ENCODE measurements around the gene SCRG1.

SCRG1 gene

DNA sequence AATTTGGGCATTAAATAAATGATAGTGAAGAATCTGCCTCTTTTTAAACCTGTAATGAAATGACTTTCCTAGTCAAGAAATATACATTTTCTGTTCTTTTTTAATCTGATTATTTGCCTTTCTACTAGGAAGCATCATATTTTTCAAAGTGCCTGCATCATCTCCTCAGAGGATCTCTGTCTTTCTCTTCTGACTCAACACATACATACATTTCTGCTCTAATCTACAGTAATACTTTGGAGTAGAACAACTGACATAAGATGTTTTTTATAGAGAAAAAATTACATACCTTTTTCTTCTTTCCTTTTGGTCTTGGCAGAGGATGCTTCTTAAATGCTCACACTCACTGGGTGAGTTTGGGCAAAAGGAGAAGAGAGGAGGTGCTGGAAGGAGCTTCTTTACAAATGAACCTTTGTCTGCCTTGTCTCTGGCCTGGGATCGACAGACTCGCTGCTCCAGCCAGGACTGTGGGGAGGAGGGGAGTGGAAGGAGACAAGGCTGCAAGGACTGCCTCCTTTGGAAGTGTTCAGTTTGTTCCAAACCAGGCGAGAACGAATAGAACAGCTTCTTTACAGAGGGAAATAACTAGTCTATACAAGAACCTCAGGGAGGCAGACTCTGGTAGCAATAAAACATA, at the start of gene SCRG1:
Gene SCRG1, minus strand, starts transcription at position 338 of the 637 bp plus-strand sequence. CDS start 7,702 bp downstream, outside the sequence.
- no peak for DNase-seq

DNA sequence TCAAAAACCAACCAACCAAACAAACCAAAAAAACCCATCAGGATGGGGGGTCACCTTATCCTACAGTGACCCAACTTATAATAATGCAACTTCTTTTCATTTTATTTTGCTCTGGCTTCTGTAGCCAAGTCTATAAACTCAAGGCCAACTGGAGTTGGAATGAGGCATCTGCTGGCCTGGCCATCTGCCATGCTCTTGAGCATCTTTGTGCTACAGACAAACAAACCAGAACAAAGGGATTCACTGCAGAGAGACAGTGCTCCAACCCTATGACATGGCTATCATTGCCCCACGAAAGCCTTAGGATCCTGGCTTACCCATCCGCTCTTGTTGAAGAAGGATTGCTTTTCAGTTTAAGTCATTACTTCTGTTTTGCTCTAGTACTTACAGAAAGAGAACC, 49.2 kb upstream of the SCRG1 start:
- DNase-seq: no peak

DNA sequence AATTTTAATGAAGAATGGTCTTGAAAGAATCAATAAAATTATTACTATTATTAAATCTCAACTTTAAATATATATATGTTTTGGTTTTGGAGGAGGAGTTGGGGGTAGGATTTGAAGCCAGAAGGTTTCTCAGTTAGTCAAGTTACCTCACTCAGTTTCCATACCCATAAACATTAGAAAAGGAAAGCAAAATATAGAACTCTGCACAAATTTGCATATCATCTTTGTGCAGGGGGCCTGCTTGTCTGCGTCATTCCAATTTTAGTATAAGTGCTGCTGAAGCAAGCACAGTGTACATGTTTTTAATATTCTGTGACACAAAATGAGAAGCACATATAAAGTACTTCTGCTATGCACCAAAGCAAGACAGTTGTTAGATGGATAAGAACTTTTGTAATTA, 47.5 kb upstream of the SCRG1 start:
- DNase-seq: no peak

DNA sequence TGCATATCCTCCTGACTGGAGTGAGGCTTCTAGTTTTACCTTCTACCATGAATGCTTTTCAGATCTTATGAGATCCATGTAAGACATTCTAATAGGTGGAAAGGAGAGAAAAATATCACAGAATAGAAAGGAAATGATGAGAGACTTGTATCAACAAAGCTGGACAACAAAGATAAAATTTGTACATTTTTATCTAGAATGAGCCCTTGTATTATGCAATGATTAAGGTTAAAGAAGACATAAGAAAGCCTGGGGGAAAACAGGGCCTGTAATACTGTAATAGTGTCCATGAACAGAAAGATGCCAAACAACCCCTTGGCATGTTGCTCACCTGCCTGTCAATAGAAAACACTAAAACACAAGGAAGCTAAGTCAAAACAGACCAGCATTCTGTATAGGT, 44.2 kb upstream of the SCRG1 start:
- DNase-seq: no peak

DNA sequence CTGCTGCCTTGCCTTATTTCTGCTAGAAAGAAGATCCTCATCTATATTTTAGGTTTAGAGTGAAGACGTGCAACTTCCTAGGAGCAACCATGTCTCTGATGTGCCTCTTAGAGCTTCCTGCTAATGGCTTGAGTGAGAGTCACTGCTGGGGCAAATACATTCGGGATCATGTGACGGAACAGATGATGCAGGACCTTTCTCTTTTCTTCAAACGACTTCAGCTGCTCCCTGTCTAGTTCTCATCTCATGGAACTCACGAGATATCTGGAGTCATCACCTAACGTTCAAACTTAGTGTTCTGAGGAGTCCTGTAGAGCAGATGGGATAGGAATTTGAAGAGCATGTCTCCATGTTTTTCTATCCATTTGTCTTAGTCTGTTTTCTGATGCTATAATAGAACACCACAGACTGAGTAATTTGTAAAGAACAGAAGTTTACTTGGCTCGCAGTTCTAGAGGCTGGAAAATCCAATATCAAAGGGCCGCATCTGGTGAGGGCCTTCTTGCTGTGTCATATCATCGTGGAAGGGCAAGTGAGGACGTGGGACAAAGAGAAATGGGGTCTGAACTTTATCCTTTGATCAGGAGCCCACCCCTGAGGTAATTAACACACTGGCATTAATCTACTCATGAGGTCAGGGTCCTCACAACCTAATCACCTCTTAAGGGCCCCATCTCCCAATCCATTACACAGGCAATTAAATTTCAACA, 43.5 kb upstream of the SCRG1 start:
- no peak for DNase-seq

DNA sequence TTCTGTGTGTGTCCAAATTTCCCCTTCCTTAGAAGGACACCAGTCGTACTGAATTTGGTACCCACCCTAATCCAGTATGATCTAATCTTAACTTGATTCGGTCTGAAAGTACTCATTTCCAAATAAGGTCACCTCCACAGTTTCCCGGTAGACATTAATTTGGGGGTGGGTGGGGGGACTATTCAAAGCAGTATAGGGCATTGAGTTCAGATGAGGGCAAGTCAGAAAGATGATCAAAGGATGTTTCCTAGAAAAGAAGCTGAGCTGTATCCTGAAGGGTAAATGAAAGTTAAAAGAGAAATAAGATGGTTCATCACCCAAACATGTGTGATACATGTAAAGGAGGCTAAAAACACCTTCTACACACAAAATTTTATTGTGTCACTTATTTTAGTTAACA, 42.0 kb upstream of the SCRG1 start:
- DNase-seq: no peak

DNA sequence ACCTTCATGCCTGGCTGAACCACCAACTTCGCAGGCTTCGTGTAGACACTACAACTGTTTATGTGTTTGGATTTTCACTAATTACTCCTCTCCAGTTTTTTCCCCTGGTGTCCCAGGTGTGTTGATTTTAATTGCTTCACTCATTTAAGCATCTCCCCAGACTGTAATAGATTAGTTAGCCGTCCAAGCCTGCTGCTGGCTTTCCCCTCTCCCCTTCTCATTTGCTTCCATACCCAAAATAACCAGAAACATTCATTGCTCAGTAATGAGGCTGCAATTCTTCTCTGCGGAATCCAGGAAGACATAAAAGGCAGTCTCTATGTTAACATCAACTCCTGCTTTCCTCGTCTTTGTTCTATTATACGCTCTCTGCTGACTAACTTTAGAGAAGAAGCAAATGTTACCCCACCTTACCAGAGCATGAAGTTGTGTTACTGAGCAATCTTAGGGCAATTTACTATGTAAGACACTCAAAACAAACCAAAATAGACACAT, 37.9 kb upstream of the SCRG1 start:
- no peak for DNase-seq

DNA sequence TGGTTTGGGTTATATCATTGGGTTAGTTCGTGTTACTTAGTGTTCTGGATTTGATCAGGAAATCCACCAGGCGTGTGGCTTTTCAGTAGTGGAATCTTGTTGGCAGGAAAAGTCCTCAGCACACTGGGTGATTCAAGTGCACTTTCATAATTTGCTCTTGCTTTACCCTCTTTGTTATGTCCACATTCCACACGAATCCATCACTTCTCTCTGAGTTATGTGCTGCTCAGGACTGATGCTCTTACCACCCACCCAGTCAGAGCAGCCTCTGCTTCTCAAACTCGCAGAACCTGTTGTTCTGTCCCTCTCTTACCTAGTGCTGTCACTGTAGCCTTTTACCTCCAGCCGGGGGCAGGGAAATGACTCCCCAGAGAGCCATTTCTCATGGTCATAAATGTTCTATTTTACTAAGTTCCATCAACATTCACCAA, 37.2 kb upstream of the SCRG1 start:
- DNase-seq: no peak

DNA sequence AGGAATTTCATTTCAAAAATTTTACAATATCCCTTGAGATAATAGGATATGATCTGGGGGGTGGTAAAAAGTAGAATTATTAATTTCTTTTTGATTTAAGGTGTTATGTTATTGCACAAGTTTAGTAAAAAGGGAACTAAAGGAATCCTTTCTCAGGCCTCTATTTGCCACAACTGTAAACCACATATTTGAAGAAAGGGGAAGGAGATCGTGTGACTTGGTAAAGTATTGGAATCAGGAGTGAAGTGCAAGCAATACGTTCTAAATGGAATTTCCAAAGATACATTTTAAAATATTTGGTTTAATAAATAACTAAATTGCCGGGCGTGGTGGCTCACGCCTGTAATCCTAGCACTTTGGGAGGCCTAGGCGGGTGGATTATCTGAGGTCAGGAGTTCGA, 35.3 kb upstream of the SCRG1 start:
- DNase-seq: no peak

DNA sequence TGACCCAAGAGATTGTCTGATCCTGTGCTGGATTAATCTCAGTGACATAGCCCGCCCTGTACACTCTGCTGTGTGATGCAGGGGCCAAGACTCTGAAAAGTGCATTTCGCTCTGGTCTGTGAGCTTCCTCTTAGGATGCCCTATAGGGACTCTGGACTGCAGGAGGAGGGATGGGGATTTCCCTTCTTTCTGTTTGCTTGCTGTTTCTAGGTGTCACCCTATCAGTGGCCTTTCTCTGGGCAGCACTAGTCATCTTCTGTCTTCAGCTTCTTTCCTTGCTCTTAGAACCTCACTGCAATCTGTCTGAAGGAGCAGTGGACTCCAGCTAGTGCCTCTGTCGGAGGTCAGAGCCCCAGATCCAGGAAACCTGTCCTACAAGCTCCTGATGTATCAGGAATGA, 34.5 kb upstream of the SCRG1 start:
- DNase-seq: no peak

DNA sequence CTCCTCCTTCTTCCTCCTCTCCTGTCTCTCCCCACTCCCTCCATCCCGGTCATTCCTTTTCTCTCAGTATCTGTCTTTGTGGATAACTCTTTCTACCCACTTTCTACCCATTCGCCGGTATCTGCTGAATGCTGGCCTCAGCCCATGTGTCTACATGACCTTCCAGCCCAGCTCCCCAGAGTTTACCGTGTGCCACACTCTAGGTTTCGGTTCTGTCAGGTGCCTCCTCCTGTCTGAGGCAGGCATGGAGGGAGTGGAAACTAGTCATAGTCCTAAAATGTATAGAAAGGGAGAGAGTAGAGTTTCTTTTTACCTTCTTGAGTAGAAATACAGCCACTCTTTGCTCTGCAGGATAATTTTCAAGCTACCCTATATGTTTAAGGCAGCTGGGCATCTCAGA, 33.5 kb upstream of the SCRG1 start:
- DNase-seq: no peak

DNA sequence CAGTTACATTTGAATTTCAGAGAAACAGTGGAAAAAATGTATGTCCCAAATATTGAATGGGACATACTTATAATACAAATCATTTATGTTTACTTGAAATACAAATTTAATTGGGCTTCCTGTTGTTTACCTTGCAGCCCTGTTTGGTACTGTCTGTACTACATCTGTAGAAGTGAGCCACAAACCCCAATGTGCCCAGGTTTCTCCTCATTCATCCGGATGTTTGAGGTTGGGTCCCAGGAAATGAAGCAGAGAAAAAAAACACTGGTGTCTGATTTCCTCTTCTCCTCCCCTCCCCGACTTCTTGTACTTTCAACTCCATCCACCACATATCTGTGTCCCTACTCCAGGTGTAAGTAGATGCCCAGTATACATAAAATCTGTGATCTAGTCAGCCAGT, 27.1 kb upstream of the SCRG1 start:
- no peak for DNase-seq

DNA sequence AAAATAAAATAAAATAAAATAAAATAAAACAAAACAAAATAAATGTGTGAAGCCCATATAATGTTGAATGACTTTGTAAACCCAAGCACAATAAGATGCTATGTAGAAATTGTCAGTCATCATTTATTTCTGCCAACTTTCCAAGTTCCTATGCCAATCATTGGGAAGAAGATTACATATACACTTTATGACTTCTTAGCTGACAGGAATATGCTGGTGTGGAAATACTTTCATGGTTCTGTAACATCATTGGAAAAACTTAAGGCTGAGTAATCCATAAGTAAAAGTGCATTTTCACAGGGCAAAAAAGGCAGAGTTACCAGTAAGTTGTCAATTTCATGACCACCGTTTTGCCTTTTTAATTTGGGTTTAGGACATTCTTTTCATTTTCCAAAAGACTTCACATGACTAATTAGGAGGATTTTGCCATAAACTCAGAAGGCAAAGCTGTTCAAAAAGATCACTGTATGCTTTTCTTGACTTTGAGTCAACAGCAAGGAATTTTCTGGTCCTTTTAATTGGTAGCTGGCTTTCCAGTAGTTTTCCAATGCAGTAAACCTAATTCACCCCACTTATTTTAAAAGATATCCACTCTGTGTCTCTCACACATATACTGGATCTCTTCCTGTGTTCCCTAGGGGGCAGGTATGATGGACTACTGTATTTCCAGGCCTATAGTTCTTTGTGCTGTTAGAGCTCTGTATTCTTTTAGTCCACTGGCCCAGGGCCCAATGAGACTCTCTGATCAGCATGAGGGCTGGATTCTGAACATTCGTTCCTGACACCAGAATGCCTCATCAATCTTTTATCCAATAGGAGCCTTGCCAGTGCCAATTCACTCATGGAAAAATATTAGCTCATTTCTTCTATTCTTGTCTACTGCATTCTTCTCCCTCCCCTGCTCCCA, 26.2 kb upstream of the SCRG1 start:
- DNase-seq: no peak

DNA sequence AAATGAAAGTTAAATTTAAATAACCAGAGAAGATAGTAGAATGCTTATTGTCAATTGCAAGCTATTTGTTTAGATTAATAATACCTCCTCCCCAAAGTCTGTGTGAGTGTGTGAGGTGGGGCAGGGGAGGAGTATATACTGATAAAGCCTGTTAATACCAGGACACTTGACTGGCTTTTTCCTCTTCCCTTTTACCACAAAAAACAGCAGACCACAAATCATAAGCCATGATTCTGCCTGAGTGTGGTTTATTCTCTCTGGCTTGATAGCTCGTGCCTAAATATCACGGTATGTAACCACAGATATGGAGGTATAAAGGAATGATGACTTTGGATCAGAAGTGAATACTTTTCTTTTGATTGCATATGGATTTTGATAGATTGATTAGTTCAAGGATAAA, 21.9 kb upstream of the SCRG1 start:
- DNase-seq: no peak

DNA sequence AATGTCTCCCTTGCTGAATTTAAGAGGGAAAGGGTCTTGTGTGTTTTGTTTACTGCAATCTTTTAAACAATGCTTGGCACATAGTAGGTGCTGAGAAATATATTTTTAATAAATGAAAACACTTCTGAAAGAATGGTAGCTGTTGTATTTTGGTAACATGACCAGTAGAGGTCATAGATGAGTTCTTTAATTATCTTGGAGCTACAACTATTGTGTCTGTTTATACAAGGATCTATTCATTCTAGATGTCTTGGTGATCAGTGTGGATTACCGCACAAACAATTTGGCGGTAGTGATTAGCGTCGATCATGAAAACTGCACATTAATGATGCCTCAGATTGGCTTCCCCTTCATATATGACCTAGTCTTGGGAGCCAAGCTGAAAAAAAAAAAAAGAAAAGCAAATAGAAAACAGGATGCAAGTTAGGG, 21.4 kb upstream of the SCRG1 start:
- no peak for DNase-seq

DNA sequence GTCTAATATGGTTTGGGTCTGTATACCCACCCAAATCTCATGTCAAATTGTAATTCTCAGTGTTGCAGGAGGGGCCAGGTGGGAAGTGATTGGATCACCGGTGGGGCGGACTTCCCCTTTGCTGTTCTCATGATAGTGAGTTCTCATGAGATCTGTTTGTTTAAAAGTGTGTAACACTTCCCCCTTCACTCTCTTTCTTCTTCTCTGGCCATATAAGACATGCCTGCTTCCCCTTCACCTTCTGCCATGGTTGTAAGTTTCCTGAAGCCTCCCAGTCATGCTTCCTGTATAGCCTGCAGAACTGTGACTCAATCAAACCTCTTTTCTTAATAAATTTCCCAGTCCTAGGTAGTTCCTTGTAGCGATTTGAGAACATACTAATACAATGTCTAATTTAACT, 19.7 kb upstream of the SCRG1 start:
- DNase-seq: no peak

DNA sequence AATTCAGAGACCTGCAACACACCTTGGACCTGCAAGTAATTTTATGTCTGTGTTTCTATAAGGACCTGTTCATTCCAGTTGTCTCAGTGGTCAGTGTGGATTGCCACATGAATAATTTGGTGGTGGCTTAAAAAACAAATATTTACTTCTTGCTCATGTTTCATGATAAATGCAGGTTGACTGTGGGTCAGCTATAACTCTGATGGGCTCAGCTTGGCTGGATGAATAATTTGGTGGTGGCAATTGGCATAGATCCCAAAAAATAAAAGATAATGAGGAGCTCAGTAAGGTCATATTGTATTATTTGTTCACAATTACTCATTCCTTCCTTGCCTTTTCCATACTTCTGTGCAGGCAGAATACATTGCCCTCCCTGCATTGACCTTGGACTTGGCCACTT, 18.9 kb upstream of the SCRG1 start:
- no peak for DNase-seq

DNA sequence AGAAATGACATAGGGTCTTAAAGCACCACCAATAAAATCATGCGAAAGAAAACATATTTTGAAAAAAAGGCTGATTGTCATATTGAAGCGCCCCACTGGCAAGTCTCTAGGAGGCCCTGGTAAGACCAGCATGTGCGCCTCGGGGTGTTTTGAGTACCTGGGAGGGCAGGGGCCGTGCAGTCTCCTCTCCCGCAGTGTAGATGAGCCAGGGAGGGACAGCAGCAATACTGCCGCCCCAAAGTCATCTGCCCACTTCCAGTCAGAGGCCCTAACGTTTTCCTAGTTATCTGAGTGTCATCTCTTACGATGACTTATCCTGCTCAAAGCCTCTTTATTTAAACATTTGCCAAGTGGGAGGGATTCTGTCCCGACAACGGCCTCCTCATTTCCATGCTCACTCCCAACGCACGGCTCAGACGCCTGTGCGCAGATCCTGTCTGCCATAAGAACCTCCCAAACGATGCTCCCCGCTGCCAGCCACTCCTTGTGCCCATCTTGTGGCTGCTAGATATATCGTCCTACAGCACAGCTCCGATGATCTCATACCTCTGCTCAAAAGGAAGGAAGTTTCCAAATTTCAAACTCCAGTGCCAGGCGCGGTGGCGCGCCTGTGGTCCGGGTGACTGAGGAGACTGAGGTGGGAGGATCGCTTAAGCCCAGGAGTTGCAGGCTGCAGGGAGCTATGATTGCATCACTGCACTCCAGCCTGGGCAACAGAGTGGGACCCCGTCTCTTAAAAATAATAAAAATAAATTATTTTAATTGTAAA, 17.2 kb upstream of the SCRG1 start:
- no peak for DNase-seq

DNA sequence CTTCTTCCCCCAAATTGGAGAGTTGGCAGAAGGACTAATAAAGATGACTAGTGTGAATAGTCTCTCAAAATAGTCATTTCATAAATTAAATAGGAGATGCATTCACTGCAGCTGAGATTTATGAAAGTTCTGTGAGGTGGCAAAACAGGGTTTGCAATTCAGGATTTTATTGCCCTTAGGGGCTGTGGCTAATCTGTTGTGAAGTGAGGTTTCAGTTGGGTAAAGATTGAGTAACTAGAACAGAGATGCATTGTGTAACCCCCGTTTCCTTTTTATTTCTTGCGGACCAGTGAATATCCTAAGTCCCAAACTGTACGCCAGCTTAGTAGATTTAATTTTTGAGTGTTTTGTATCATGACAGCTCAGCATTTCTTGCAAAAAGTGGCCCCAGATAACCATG, 16.2 kb upstream of the SCRG1 start:
- no peak for DNase-seq

DNA sequence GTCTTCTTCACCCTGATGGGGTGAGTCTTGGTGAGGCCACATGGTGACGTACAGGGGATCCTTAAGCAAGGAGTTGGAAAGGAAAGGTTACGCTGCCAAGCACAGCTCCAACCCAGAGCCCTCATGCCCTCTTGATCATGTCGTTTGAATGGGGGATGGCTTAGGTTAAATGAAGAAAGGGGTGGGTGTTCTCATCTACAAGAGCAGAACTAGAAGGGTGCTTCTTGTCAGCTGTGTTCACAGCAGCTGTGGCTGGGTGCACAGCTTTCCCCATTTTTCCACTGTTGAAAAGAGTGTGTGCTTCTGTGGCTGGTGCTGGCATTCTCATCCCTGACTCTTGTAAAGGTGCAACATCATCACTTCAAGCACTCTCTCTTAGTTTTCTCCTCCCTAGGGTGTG, 15.5 kb upstream of the SCRG1 start:
- DNase-seq: no peak

DNA sequence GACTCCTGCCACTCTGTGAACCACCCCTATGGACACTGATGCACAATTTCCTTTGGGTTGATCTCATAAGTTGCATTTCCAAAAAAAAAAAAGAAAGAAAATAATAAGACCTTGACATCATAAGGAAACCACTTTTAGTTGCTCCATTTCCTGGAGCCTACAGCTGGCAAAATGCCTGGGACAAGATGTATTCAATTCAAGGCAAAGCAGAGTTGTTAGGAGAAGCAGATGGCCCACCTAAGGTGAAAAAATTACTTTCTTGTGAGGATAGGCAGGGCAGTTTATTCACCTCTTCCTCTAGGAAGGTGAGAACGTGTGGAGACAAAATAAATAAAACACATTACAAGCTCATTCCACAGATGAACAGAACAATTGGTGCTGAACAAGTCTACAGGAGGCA, 14.1 kb upstream of the SCRG1 start:
- DNase-seq: no peak

DNA sequence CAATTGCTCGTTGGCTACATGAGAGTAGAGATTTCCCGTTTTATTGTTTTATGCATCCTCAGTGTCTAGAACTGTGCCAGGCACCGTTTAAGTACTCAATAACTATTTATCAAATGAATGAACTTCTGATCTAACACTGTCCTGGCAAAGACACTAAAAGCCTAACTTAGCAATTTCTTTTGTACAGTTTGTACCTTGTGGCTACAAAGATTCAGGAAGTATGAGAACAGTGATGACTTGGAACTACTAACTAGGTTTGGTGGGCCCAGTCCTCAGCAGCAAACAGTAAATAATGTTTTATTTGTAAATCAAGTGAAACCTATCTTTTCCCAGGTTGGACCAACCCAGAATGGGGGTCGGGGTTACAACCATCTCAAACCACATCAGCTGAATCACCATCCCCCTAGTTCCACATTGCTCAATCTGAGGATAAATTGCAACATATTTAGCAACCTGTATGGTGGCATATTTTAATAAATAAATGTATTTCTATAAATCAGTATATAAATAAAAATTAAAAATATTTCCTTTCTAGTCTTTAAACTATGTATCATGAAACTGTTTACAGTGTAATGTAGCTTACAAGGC, 12.3 kb upstream of the SCRG1 start:
- DNase-seq: no peak

DNA sequence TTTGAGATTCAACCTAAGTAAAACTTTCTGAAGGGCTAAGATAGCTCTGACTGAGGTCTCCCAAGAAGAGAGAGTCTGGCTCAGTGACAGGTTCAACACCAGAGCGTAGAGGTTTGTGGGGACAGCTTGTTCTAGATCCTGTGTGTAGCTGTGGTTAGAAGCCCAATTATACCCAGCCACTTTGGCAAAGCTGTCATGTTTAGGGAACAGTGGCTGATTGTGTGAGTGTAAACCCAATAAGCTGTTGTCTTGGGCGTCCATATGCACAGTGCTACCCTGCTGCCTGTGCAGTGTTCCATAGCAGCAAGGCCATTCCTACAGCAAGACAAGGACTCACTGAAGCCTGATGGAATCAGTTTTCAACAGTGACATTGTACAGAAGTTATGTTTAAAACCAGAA, 11.2 kb upstream of the SCRG1 start:
- DNase-seq: no peak
